ENCODE results near the gene DND1. TPM values are rescaled to one million over a fixed set of nuclear protein-coding genes. Genes with fewer than 3 reads are reported as not detected.

DND1 gene
- total and polyA plus RNA-seq, 3 donors from 2014 or later = 21.8 to 47.2 (median 31.8) TPM

GRCh38 chr5:140634103-140634502, 39.3 kb downstream of the DND1 start:
- 46 to 48% methylated on average over 3 of the region's 3 CpGs for WGBS, 2 donors
- no peaks in the 10 kb centered on the region for H3K9me3 ChIP-seq

GRCh38 chr5:140633501-140633900, 39.9 kb downstream of the DND1 start:
- WGBS, 2 donors = 70 to 92% methylated on average over 2 of the region's 2 CpGs
- Histone ChIP-seq H3K9me3 (no peaks in the 10 kb centered on the region), H3K4me3 (peak overlapping the region in 1 of 2 donors; percentile 62), H3K27ac (peak overlapping the region; percentile 56 to 87), H3K27me3 (no peaks in the 10 kb centered on the region), H3K36me3 (ENCODE audit: low read depth, missing control alignments) (no peaks in the 10 kb centered on the region), H3K4me1 (peaks cover 5% of the 10 kb centered on the region)
- intact Hi-C loops (cut with DNase I; ENCODE audit: low total_unique reads) = loop anchor here (10.0 kb wide), 1 partner anchor 89 kb away; the partner anchor contains the start of gene EIF4EBP3
- DNase-seq = no peak
- TF ChIP-seq POLR2A (IDR thresholded peaks at IDR 0.05) (no peak), CTCF (IDR thresholded peaks at IDR 0.05) (no peak)

More at GRCh38 chr5:140634103-140634502, 39.3 kb downstream of the DND1 start:
- intact Hi-C loops (cut with DNase I; ENCODE audit: low total_unique reads) = loop anchor here (10.0 kb wide), 1 partner anchor 89 kb away; the partner anchor contains the start of gene EIF4EBP3
- no peak for TF ChIP-seq CTCF (IDR thresholded peaks at IDR 0.05)
- no peak for TF ChIP-seq POLR2A (IDR thresholded peaks at IDR 0.05)
- Histone ChIP-seq H3K27ac (no peak overlapping the region), H3K27me3 (no peaks in the 10 kb centered on the region), H3K4me3 (no peak overlapping the region), H3K4me1 (peaks cover 5% of the 10 kb centered on the region), H3K36me3 (ENCODE audit: low read depth, missing control alignments) (no peaks in the 10 kb centered on the region)
- DNase-seq = no peak

- intact Hi-C loops (cut with DNase I; ENCODE audit: low total_unique reads) = loop anchor here (10.0 kb wide), 1 partner anchor 88 kb away; the partner anchor contains the start of gene EIF4EBP3
Measured at GRCh38 chr5:140633021-140633471, 40.3 kb downstream of the DND1 start, which contains the start of gene CD14. Gene CD14, minus strand, starts transcription at chr5:140633175. Its CDS starts 104 bp downstream, at chr5:140633071.

GRCh38 chr5:140632366-140633020, 40.9 kb downstream of the DND1 start:
- H3K27ac ChIP-seq = peak overlapping the region; percentile 56 to 87
- no peaks in the 10 kb centered on the region for H3K36me3 ChIP-seq (ENCODE audit: low read depth, missing control alignments)
- WGBS, 2 donors = 7% methylated on average over 51 of the region's 51 CpGs; no CpG with 5 or more reads in 1 of the 2 donors
- peaks cover 5% of the 10 kb centered on the region for H3K4me1 ChIP-seq
- peak; percentile 61 for DNase-seq
- intact Hi-C loops (cut with DNase I; ENCODE audit: low total_unique reads) = loop anchor here (10.0 kb wide), 1 partner anchor 88 kb away; the partner anchor contains the start of gene EIF4EBP3
- H3K27me3 ChIP-seq = no peaks in the 10 kb centered on the region
- no peaks in the 10 kb centered on the region for H3K9me3 ChIP-seq
- peak overlapping the region; percentile 46 to 62 for H3K4me3 ChIP-seq
- no peak for TF ChIP-seq CTCF (IDR thresholded peaks at IDR 0.05)
- TF ChIP-seq POLR2A (IDR thresholded peaks at IDR 0.05) = no peak

More at GRCh38 chr5:140633021-140633471, 40.3 kb downstream of the DND1 start, which contains the start of gene CD14:
- Histone ChIP-seq H3K27ac (peak within 1 kb of the TSS; percentile 56 to 87), H3K4me3 (peak within 1 kb of the TSS; percentile 46 to 62), H3K36me3 (ENCODE audit: low read depth, missing control alignments) (no peaks in the 10 kb centered on the region), H3K27me3 (no peaks in the 10 kb centered on the region), H3K4me1 (peaks cover 5% of the 10 kb centered on the region), H3K9me3 (no peaks in the 10 kb centered on the region)
- WGBS, 2 donors = 12 to 20% methylated on average over 16 of the region's 16 CpGs
- TF ChIP-seq CTCF (IDR thresholded peaks at IDR 0.05) (no peak), POLR2A (IDR thresholded peaks at IDR 0.05) (no peak)
- peak; percentile 67 for DNase-seq
